Urinary bladder (tissue), 4 donors: Measurements from ENCODE around the gene KCNG2. TPM values are rescaled to one million over a fixed set of nuclear protein-coding genes. Genes with fewer than 3 reads are reported as not detected.

ENCODE experiments used
- DNase-seq: peaks from one replicate; pipeline ENCODE4 v3.0.0-alpha.2; 2015; ENCODE audit errors: extremely low spot score
- H3K27ac ChIP-seq: one replicate; pipeline ENCODE4 v1.5.1; 2013; ENCODE audit warnings: low read depth, mild to moderate bottlenecking, moderate library complexity
- H3K36me3 ChIP-seq: one replicate; pipeline ENCODE4 v1.6.1; 2013; ENCODE audit warnings: mild to moderate bottlenecking, moderate library complexity; ENCODE audit not compliant: insufficient read depth
- H3K4me1 ChIP-seq: one replicate; pipeline ENCODE4 v1.6.1; 2013; ENCODE audit warnings: mild to moderate bottlenecking, moderate library complexity; ENCODE audit not compliant: insufficient read depth
- H3K4me3 ChIP-seq: one replicate; pipeline ENCODE4 v1.5.1; 2013; ENCODE audit warnings: low read depth, low read length
- WGBS: extraction: QIAGEN DNeasy Blood & Tissue Kit; methylation state at CpG from one replicate; pipeline ENCODE4 v1.1.7; 2013; 5-methylcytosine and 5-hydroxymethylcytosine counted together
- polyA plus RNA-seq: library from polyadenylated mRNA; stranded (reverse); fragments of 200-250 nt; gene quantifications from one replicate; pipeline ENCODE4 v1.2.3, GENCODE V29; 2013
- total RNA-seq: library from RNA; depleted of rRNA; stranded (reverse); fragments of >200 nt; gene quantifications from one replicate; pipeline ENCODE4 v1.2.3, GENCODE V29; 2014
- donor health status: healthy with polysubstance abuse.
- donor health status: healthy.

Gene KCNG2
- total and polyA plus RNA-seq, 2 donors: 0.21 to 0.46 TPM

DNA sequence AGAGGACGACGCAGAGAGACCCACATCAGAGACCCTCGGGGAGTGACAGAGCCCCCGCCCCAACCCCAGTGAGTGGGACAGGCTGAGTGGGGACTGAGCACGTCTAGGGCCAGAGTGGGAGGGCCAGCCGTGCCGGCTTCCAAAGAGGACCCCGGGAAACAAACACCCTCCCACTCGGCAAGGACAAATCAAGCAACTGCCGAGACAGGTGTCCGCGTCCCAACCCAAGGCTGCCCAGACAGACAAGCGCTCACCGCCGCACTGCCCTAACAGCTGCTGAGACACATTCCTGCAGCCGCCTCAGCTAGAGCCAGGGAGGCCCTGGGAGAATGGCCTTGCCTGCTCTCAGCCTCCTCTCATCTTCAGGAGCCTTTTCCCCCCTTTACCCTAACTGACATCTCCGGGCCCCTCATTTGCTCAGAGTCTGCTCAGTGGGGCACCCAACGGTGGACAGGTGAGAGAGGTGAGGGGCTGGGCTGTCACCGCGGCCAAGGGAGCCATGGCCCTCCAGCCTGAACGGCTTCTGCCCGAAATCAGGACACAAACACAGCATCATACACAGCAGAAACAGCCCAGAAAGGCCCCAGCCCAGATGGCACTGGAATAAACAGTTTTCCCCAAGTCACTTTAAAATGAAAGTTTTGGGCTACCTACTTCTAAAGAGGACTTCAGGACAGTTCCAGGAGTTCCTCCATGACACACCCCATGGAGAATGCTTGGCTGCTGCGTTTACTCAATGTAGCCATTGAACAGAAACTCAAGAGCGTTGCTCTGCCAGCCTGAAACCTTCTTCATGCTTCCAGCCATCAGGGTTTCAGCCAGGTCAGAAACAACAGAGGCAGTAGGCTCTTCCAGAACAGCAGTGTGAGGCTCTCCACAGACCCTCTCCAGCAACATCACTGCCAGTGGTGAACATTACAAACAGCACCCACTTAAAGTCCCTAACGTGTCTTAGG lies 130.1 kb downstream of the KCNG2 start:
- DNase-seq: no peak
- no peak overlapping the region for H3K4me3 ChIP-seq
- WGBS: 93% methylated on average over 25 of the region's 25 CpGs
- no peaks in the 10 kb centered on the region for H3K4me1 ChIP-seq
- peaks cover 2% of the 10 kb centered on the region for H3K36me3 ChIP-seq
- H3K27ac ChIP-seq: no peak overlapping the region

DNA sequence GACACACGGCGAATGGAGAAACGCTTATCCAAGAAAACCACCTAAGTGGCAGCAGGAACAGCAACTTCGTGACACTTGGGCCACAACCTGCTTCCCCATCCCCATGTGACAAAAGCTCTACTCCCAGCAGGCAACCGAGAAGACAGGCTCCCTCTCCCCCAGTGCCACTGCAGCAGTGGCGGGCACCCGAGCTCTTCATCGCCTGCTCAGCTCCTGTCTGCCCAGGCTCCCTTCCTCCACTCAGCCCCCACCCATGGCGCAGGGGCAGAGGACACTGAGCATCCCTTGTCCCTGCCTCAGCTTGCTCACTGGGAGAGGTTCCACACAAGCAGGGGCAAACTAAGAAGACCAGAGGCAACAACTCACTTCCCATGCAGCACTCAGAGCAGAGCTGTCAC lies 130.8 kb downstream of the KCNG2 start:
- Histone ChIP-seq H3K36me3 (peaks cover 2% of the 10 kb centered on the region), H3K4me1 (no peaks in the 10 kb centered on the region), H3K27ac (no peak overlapping the region), H3K4me3 (no peak overlapping the region)
- 98% methylated on average over 9 of the region's 9 CpGs for WGBS
- no peak for DNase-seq

GRCh38 chr18:79930020-79930642 lies 132.4 kb downstream of the KCNG2 start:
- Histone ChIP-seq H3K27ac (no peak overlapping the region), H3K4me3 (no peak overlapping the region), H3K4me1 (no peaks in the 10 kb centered on the region), H3K36me3 (peaks cover 2% of the 10 kb centered on the region)
- over 99% methylated on average over 2 of the region's 2 CpGs for WGBS
- no peak for DNase-seq

- WGBS: over 99% methylated on average over 2 of the region's 2 CpGs
- peaks cover 2% of the 10 kb centered on the region for H3K36me3 ChIP-seq
- H3K4me3 ChIP-seq: no peak overlapping the region
- H3K4me1 ChIP-seq: no peaks in the 10 kb centered on the region
- no peak overlapping the region for H3K27ac ChIP-seq
- DNase-seq: no peak
These were observed 133.7 kb downstream of the KCNG2 start for GRCh38 chr18:79931475-79931874.

DNA sequence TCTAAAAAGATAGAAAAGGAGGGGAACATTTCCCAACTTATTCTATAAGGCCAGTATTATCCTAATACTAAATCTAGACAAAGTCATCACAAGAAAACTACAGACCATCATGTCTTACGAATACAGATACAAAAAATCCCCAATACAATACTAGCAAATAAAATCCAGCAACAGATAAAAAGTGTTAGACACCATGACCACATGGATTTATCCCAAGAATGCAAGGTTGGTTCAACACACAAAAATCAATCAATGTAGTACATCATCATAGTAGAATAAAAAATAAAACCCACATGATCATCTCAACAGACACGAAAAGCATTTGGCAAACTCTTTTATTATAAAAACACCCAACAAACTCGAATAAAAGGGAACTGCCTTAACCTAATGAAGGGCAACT lies 135.2 kb downstream of the KCNG2 start:
- Histone ChIP-seq H3K4me3 (no peak overlapping the region), H3K4me1 (no peaks in the 10 kb centered on the region), H3K27ac (no peak overlapping the region), H3K36me3 (peaks cover 2% of the 10 kb centered on the region)
- DNase-seq: no peak
- 96% methylated on average over 3 of the region's 3 CpGs for WGBS

DNA sequence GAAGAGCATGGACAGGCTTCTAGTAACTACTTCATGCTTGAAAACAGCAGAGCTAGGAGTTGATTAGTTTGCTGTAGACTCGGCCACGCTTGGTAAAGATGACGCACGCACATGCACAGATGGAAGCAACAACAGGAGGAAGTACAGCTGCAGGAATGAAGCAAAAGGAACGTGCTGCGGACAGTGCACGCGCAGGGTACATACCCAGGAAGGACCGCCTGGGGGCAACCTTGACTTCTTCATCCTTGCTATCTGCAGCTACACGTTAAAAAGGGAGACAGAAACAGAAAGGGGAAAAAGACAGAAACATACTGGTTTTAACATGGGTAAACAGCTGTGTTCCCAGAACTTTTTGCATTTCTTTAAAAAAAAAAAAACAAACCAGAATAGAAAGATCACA lies 136.0 kb downstream of the KCNG2 start:
- no peaks in the 10 kb centered on the region for H3K36me3 ChIP-seq
- H3K27ac ChIP-seq: no peak overlapping the region
- no peak overlapping the region for H3K4me3 ChIP-seq
- 81% methylated on average over 10 of the region's 10 CpGs for WGBS
- no peaks in the 10 kb centered on the region for H3K4me1 ChIP-seq
- DNase-seq: no peak

DNA sequence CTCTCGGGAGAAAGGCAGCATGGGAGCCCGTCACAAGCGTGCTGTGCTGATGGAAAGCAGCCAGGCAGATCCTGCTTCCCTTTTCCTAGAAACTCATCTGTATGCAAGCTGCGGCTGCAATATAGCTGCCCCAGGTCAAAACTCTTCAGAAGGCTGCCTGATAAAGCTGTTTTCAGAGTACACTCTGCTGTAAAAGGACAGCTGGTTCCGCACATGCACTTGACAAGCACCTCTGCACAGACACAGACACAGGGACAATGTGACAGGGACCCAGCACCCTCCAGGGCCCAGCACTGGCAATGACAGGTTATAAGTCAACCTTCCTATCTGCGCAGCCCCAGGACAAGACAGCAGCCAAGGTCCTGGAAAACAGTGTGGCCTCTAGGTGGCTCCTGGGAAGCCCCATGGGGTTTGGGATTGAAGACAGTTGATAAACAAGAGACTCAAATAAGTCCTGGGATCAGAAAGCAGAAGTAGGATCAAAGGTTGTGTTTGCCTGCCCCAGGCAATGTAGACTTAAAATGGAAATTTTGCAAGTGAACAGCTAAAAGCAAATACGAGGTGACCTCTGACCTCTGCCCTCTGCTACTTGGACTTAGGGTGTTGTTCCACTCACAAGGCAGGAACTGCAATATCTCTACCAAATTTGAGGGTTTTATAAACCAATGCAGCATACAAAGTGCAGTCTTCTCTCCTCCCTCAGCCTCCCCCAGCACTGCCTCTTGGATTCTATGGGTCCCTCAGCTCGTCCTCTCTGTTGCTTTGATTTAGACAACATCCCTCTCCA lies 136.8 kb downstream of the KCNG2 start:
- Histone ChIP-seq H3K4me3 (no peak overlapping the region), H3K4me1 (no peaks in the 10 kb centered on the region), H3K36me3 (no peaks in the 10 kb centered on the region), H3K27ac (no peak overlapping the region)
- no peak for DNase-seq
- WGBS: 83% methylated on average over 8 of the region's 8 CpGs

- no peak for DNase-seq
- H3K4me1 ChIP-seq: no peaks in the 10 kb centered on the region
- no peak overlapping the region for H3K4me3 ChIP-seq
- 85% methylated on average over 5 of the region's 5 CpGs for WGBS
- no peak overlapping the region for H3K27ac ChIP-seq
- no peaks in the 10 kb centered on the region for H3K36me3 ChIP-seq
These were observed 137.4 kb downstream of the KCNG2 start for GRCh38 chr18:79935098-79935480.

DNA sequence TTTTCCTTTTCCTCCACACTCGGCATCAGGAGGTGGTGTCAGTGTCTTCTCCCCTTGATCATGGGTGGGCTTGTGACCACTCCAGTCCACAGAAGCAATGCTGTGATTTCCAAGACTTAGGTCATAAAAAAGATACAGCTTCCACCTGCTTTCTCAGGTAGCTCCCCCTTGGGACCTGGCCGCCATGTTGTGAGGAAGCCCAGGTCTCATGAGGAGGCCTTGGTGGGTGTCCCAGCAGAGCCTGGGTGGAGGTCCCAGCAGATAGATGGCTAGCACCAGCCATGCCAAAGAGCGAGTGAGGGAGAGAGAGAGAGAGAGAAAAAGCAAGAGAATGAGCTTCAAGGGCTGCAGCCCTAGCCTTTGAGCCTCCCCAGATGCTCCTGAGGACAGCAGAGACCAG lies 137.8 kb downstream of the KCNG2 start:
- DNase-seq: no peak
- no peaks in the 10 kb centered on the region for H3K36me3 ChIP-seq
- WGBS: 97% methylated on average over 3 of the region's 3 CpGs

GRCh38 chr18:79935925-79936324 lies 138.2 kb downstream of the KCNG2 start:
- no peaks in the 10 kb centered on the region for H3K36me3 ChIP-seq
- H3K4me1 ChIP-seq: no peaks in the 10 kb centered on the region
- no peak for DNase-seq
- H3K4me3 ChIP-seq: no peak overlapping the region
- H3K27ac ChIP-seq: no peak overlapping the region
- 97% methylated on average over 6 of the region's 6 CpGs for WGBS

More for the DNA sequence above, 137.8 kb downstream of the KCNG2 start:
- H3K27ac ChIP-seq: no peak overlapping the region
- no peaks in the 10 kb centered on the region for H3K4me1 ChIP-seq
- H3K4me3 ChIP-seq: no peak overlapping the region

DNA sequence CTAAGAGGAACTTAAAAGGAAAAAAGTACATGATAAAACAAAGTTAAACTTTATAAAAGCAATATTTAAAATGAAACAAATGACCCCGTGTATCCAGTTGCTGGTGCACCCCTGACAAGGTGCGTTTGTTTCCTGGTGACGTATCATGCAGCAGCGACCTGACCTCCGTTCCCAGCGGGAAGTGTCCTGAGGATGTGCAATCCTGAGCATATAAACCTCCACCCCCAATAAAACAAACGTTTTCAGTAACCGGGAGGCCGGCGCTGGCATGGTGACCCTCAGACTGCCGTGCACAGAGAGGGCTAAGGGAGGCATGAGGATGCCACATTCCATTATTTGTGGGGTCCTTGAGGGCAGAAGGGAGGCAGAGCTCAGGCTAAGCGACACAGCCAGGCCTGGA lies 138.9 kb downstream of the KCNG2 start:
- no peak overlapping the region for H3K4me3 ChIP-seq
- H3K4me1 ChIP-seq: no peaks in the 10 kb centered on the region
- no peaks in the 10 kb centered on the region for H3K36me3 ChIP-seq
- no peak for DNase-seq
- no peak overlapping the region for H3K27ac ChIP-seq
- 93% methylated on average over 12 of the region's 12 CpGs for WGBS

DNA sequence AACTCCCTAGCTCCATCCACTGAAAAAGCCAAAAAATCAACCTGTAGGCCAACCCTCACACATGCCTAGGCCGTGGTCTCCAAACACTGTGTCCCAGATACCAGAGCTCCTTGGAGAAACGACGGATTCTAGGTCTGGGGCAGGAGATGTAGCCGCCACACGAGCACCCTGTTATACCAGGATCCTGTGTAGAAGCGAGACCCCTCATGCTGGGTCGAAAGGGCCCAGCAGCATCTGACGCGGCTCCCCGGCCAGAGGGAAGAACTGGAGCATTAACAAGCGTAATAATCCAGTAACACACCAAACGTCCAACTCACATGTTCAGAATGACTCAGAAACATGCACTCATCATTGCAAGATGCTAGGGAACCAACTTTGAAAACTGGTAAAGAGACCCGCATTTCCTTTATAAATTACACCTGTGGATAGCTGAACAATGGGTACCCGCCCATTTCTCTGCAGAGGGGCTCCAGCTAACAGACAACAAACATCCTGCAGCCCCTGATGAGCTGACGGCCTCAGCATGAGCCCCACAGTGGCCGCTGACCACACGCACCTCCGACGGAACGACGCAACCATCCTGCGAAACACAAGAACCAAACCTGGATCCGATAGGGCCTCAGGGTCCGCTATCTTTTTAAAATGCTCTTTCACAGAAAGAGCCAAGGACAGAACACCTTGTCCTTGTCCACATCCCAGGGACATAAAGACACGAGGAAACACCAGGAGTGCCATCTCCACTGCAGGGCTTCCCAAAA lies 139.5 kb downstream of the KCNG2 start:
- WGBS: 96% methylated on average over 25 of the region's 25 CpGs
- no peak overlapping the region for H3K4me3 ChIP-seq
- DNase-seq: no peak
- no peaks in the 10 kb centered on the region for H3K4me1 ChIP-seq
- no peak overlapping the region for H3K27ac ChIP-seq
- H3K36me3 ChIP-seq: no peaks in the 10 kb centered on the region

- Histone ChIP-seq H3K27ac (no peak overlapping the region), H3K4me1 (no peaks in the 10 kb centered on the region), H3K4me3 (no peak overlapping the region), H3K36me3 (no peaks in the 10 kb centered on the region)
- DNase-seq: no peak
- WGBS: 95% methylated on average over 9 of the region's 9 CpGs
These were observed 140.5 kb downstream of the KCNG2 start for GRCh38 chr18:79938196-79938595.
